Pancreas (tissue), 10 donors: Measurements from ENCODE around the gene MAPK8IP2. TPM values are rescaled to one million over a fixed set of nuclear protein-coding genes. Genes with fewer than 3 reads are reported as not detected.

Experiments used
- ATAC-seq, 4 donors: fragments of 200-7000 bp; cut with Tn5 transposase; one replicate each; pipeline versions ENCODE4 v1.8.0 to v1.9.1; 2020; ENCODE audit warnings: mild to moderate bottlenecking in 4 of 4, moderate library complexity in 4 of 4
- DNase-seq, 6 donors: peaks; one replicate each; pipeline ENCODE4 v3.0.0-alpha.2; 2020
- FAIRE-seq: peaks from 2 replicates; lab custom pipeline; 2012; peaks lifted over from hg19 to GRCh38; lab: Jason Lieb, UNC
- H3K27ac ChIP-seq, 4 donors: fragments of 200-600 bp; sonication (generic); 1 replicate in 3 of 4; 2 replicates in 1 of 4; pipeline versions ENCODE4 v1.5.0 to v1.8.0; 2020
- H3K27me3 ChIP-seq, 4 donors: fragments of 200-600 bp; one replicate each; pipeline ENCODE4 v1.8.0; 2021
- H3K36me3 ChIP-seq, 3 donors: fragments of 200-600 bp; sonication (generic) in 1 of 3; one replicate each; pipeline versions ENCODE4 v1.5.0 to v1.8.0; 2020 to 2021
- H3K4me1 ChIP-seq, 3 donors: fragments of 200-600 bp; one replicate each; pipeline ENCODE4 v1.8.0; 2021
- H3K4me3 ChIP-seq, 4 donors: fragments of 200-600 bp; sonication (generic) in 2 of 4; one replicate each; pipeline versions ENCODE4 v1.5.0 to v1.8.0; 2020 to 2021
- H3K9me3 ChIP-seq, 4 donors: fragments of 200-600 bp; one replicate each; pipeline ENCODE4 v1.8.0; 2021
- CTCF ChIP-seq, 4 donors: fragments of 200-600 bp; sonication (generic) in 3 of 4; IDR thresholded peaks; one replicate each; pipeline versions ENCODE4 v1.5.0 to v1.8.0; 2021; ENCODE audit warnings: antibody characterized with exemption in 4 of 4
- WGBS, 2 donors: extraction: QIAGEN DNeasy Blood & Tissue Kit; methylation state at CpG; one replicate each; pipeline ENCODE4 v1.1.7; 2013; 5-methylcytosine and 5-hydroxymethylcytosine counted together
- intact Hi-C, 3 donors: fragments of 100-400 bp; cut with DNase I; formaldehyde crosslinking; loops; one replicate each; pipeline versions ENCODE4 v1.11.1 to v1.14.2; 2022
- polyA plus RNA-seq, 2 donors: library from polyadenylated mRNA; stranded (reverse); fragments of 200-250 nt; gene quantifications; one replicate each; pipeline ENCODE4 v1.2.3, GENCODE V29; 2013
- total RNA-seq, 6 donors: library from RNA; stranded (reverse); fragmentation: NEBNext Ultra II Directional in 4 of 6; extraction: Animal tissue kit (Norgen Biotek cat#: 25700) in 4 of 6; gene quantifications; one replicate each; pipeline versions ENCODE4 v1.2.1 to v1.2.4, GENCODE V29; 2021 to 2023
- donor health status: healthy with polysubstance abuse.
- donor health status: DM: no; HTN: no; CAD: no; lungs with moderate emphysema.
- donor health status: DM: no; HTN: no; CAD: no.
- donor health status: control.
- donor health status: control.
- donor health status: Bipolar disorder and iron deficiency.
- donor health status: DM: yes; HTN: yes; CAD: no.
- donor health status: DM: no; HTN: no; CAD: no.
- donor health status: DM: no; HTN: no; CAD: no.
- donor health status: DM: yes; HTN: yes; CAD: no.

The MAPK8IP2 gene
- total and polyA plus RNA-seq, 8 donors, result 1.4 to 10.0 (median 2.6) TPM

- Histone ChIP-seq H3K36me3 (no peaks in the 10 kb centered on the region), H3K4me1 (peaks cover 0 to 3% (median 0%) of the 10 kb centered on the region in 3 donors), H3K27me3 (no peaks in the 10 kb centered on the region), H3K27ac (no peak overlapping the region), H3K4me3 (peak overlapping the region in 3 of 4 donors; percentile 18 to 52 (median 39)), H3K9me3 (no peaks in the 10 kb centered on the region)
- ATAC-seq, result peak in 1 of 4 donors; percentile 19
- DNase-seq, result peak in 3 of 6 donors; percentile 4 to 82 (median 66)
- 14 to 23% methylated on average over 29 to 52 of the region's 52 CpGs for WGBS, 2 donors
- TF ChIP-seq CTCF (IDR thresholded peaks at IDR 0.05), result no peak
- intact Hi-C loops, result no loop called here
- no peak for FAIRE-seq
These were observed 525 bp downstream of the MAPK8IP2 start for GRCh38 chr22:50600967-50601668.

- H3K4me3 ChIP-seq, result no peak overlapping the region
- no peaks in the 10 kb centered on the region for H3K36me3 ChIP-seq
- no peaks in the 10 kb centered on the region for H3K9me3 ChIP-seq
- H3K27ac ChIP-seq, result no peak overlapping the region
- TF ChIP-seq CTCF (IDR thresholded peaks at IDR 0.05), result no peak
- intact Hi-C loops, result no loop called here
- H3K4me1 ChIP-seq, result peaks cover 0 to 3% (median 0%) of the 10 kb centered on the region in 3 donors
- WGBS, 2 donors, result 61% methylated on average over 12 of the region's 12 CpGs
- no peaks in the 10 kb centered on the region for H3K27me3 ChIP-seq
- ATAC-seq (no peak), DNase-seq (peak in 1 of 6 donors; percentile 0), FAIRE-seq (no peak)
These were observed 1.2 kb downstream of the MAPK8IP2 start for GRCh38 chr22:50601669-50602337.

GRCh38 chr22:50602338-50602700 lies 1.7 kb downstream of the MAPK8IP2 start:
- intact Hi-C loops, result no loop called here

GRCh38 chr22:50603511-50604255 lies 3.1 kb downstream of the MAPK8IP2 start:
- no peaks in the 10 kb centered on the region for H3K9me3 ChIP-seq
- H3K4me3 ChIP-seq, result no peak overlapping the region
- H3K36me3 ChIP-seq, result no peaks in the 10 kb centered on the region
- 27 to 39% methylated on average over 50 to 70 of the region's 70 CpGs for WGBS, 2 donors
- no peak overlapping the region for H3K27ac ChIP-seq
- no peak for TF ChIP-seq CTCF (IDR thresholded peaks at IDR 0.05)
- H3K27me3 ChIP-seq, result no peaks in the 10 kb centered on the region
- ATAC-seq (no peak), DNase-seq (peak in 1 of 6 donors; percentile 1), FAIRE-seq (no peak)
- intact Hi-C loops, result no loop called here
- H3K4me1 ChIP-seq, result peaks cover 0 to 3% (median 0%) of the 10 kb centered on the region in 3 donors

More at GRCh38 chr22:50602338-50602700, 1.7 kb downstream of the MAPK8IP2 start:
- ATAC-seq (no peak), FAIRE-seq (no peak), DNase-seq (peak in 1 of 6 donors; percentile 0)
- Histone ChIP-seq H3K36me3 (no peaks in the 10 kb centered on the region), H3K4me3 (no peak overlapping the region), H3K27ac (no peak overlapping the region), H3K4me1 (peaks cover 0 to 3% (median 0%) of the 10 kb centered on the region in 3 donors), H3K27me3 (no peaks in the 10 kb centered on the region), H3K9me3 (no peaks in the 10 kb centered on the region)
- 28 to 35% methylated on average over 2 of the region's 2 CpGs for WGBS, 2 donors
- TF ChIP-seq CTCF (IDR thresholded peaks at IDR 0.05), result no peak
